ENCODE measurements around the gene GSDME. TPM values are rescaled to one million over a fixed set of nuclear protein-coding genes. Genes with fewer than 3 reads are reported as not detected.

The GSDME gene
- total RNA-seq, 1 experiment from 2014 or later, result 4.5 TPM

- POLR2A ChIA-PET, result no interaction called here
- ATAC-seq (peak; percentile 89), DNase-seq (ENCODE audit: low read depth, low spot score) (peak; percentile 25)
- no peak overlapping the region for H3K4me3 ChIP-seq (ENCODE audit: low read depth in 2 of 2, low read length in 2 of 2)
- no peaks in the 10 kb centered on the region for H3K27me3 ChIP-seq (ENCODE audit: control insufficient read depth, insufficient read depth, low read length)
- TF ChIP-seq REST (IDR thresholded peaks at IDR 0.05; ENCODE audit: insufficient read depth in 1 of 2, low read depth in 2 of 2, low read length in 1 of 2) (peak; percentile 73 to 85; a peak in 3 of 4 replicates), TCF7L2 (IDR thresholded peaks at IDR 0.05; ENCODE audit: low read depth, low read length) (no peak), CTCF (IDR thresholded peaks at IDR 0.05) (peak; percentile 80)
- H3K36me3 ChIP-seq (ENCODE audit: control insufficient read depth, insufficient read depth, low read length), result no peaks in the 10 kb centered on the region
- in situ Hi-C loops (cut with HindIII; ENCODE audit: low pct_unique_long_range_greater_than_20kb, low sequenced_read_pairs) (no loop called here), intact Hi-C loops (cut with micrococcal nuclease; ENCODE audit: unreplicated experiment) (loop anchor here (10.0 kb wide), 3 partner anchors 61 to 1141 kb away; no protein-coding TSS in a partner anchor)
- no peaks in the 10 kb centered on the region for H3K4me1 ChIP-seq (ENCODE audit: control insufficient read depth, insufficient read depth, low read length)
- no peak overlapping the region for H3K27ac ChIP-seq (ENCODE audit: low read length)
- CTCF ChIA-PET, result interaction anchor here (0.7 kb wide), 1 partner anchor 426 kb away, joined by 3 read pairs; no protein-coding TSS in a partner anchor
- no peaks in the 10 kb centered on the region for H3K9me3 ChIP-seq (ENCODE audit: control insufficient read depth, insufficient read depth, low read depth, low read length)
- no TSS peak for BruUV-seq (replicated peaks)
Measured at GRCh38 chr7:24715661-24716479, 41.4 kb downstream of the GSDME start.

GRCh38 chr7:24715171-24715570 is 42.1 kb downstream of the GSDME start:
- ChIA-PET CTCF (no interaction called here), POLR2A (no interaction called here)
- H3K36me3 ChIP-seq (ENCODE audit: control insufficient read depth, insufficient read depth, low read length), result no peaks in the 10 kb centered on the region
- DNase-seq (ENCODE audit: low read depth, low spot score) (no peak), ATAC-seq (no peak)
- no peak overlapping the region for H3K4me3 ChIP-seq (ENCODE audit: low read depth in 2 of 2, low read length in 2 of 2)
- no peak overlapping the region for H3K27ac ChIP-seq (ENCODE audit: low read length)
- no TSS peak for BruUV-seq (replicated peaks)
- no peaks in the 10 kb centered on the region for H3K9me3 ChIP-seq (ENCODE audit: control insufficient read depth, insufficient read depth, low read depth, low read length)
- TF ChIP-seq POLR2AphosphoS5 (IDR thresholded peaks at IDR 0.05; ENCODE audit: low read depth, low read length) (no peak), TCF7L2 (IDR thresholded peaks at IDR 0.05; ENCODE audit: low read depth, low read length) (no peak), CTCF (IDR thresholded peaks at IDR 0.05) (no peak), REST (IDR thresholded peaks at IDR 0.05; ENCODE audit: insufficient read depth in 1 of 2, low read depth in 2 of 2, low read length in 1 of 2) (no peak), SIN3A (IDR thresholded peaks at IDR 0.05; ENCODE audit: borderline replicate concordance, insufficient read depth, low read depth, low read length) (no peak)
- no peaks in the 10 kb centered on the region for H3K4me1 ChIP-seq (ENCODE audit: control insufficient read depth, insufficient read depth, low read length)
- in situ Hi-C loops (cut with HindIII; ENCODE audit: low pct_unique_long_range_greater_than_20kb, low sequenced_read_pairs), result no loop called here
- intact Hi-C loops (cut with micrococcal nuclease; ENCODE audit: unreplicated experiment), result loop anchor here (10.0 kb wide), 3 partner anchors 60 to 1140 kb away; no protein-coding TSS in a partner anchor
- H3K27me3 ChIP-seq (ENCODE audit: control insufficient read depth, insufficient read depth, low read length), result no peaks in the 10 kb centered on the region
